HEK293T (cell line): ENCODE results near the gene DNAJC15.
"Not testable (repeated sequence)": the region's sequence is repeated elsewhere in the genome, so short reads cannot be mapped to it uniquely, and the experiment has no call there.

ENCODE experiments used
- CTCF ChIA-PET: fragments of 350-600 bp; formaldehyde crosslinking; extraction: SDS; loops from one replicate; lab custom pipeline; 2021; ENCODE audit warnings: antibody characterized with exemption, inconsistent platforms; lab: Yijun Ruan, JAX
- POLR2A ChIA-PET: fragments of 350-600 bp; formaldehyde crosslinking; extraction: SDS; loops from one replicate; lab custom pipeline; 2020; ENCODE audit warnings: antibody characterized with exemption, inconsistent platforms; lab: Yijun Ruan, JAX
- DNase-seq: peaks from one replicate; pipeline ENCODE4 v3.0.0; 2012; ENCODE audit warnings: mixed read lengths; ENCODE audit errors: extremely low spot score
- ARNT ChIP-seq: fragments of 450-650 bp; IDR thresholded peaks from 2 replicates; pipeline ENCODE4 v1.6.1; 2017; ENCODE audit warnings: mild to moderate bottlenecking
- BHLHE40 ChIP-seq: fragments of 450-650 bp; IDR thresholded peaks from 2 replicates; pipeline ENCODE4 v1.6.1; 2016; ENCODE audit warnings: mild to moderate bottlenecking, moderate library complexity, borderline replicate concordance
- CTBP1 ChIP-seq: fragments of 450-650 bp; IDR thresholded peaks from 2 replicates; pipeline ENCODE4 v1.6.1; 2016; ENCODE audit warnings: borderline replicate concordance
- ELF4 ChIP-seq: fragments of 450-650 bp; IDR thresholded peaks from 2 replicates; pipeline ENCODE4 v1.6.1; 2017; ENCODE audit warnings: antibody characterized with exemption
- FOXA1 ChIP-seq: fragments of 450-650 bp; IDR thresholded peaks from 2 replicates; pipeline ENCODE4 v1.6.1; 2016; ENCODE audit warnings: mild to moderate bottlenecking
- FOXK2 ChIP-seq: fragments of 450-650 bp; IDR thresholded peaks from 2 replicates; pipeline ENCODE4 v1.6.1; 2016; ENCODE audit warnings: mild to moderate bottlenecking
- FOXM1 ChIP-seq: fragments of 450-650 bp; IDR thresholded peaks from 2 replicates; pipeline ENCODE4 v1.6.1; 2017; ENCODE audit warnings: mild to moderate bottlenecking, borderline replicate concordance
- HDGF ChIP-seq: fragments of 450-650 bp; IDR thresholded peaks from 2 replicates; pipeline ENCODE4 v1.6.1; 2017; ENCODE audit warnings: antibody characterized with exemption, borderline replicate concordance
- L3MBTL2 ChIP-seq: fragments of 450-650 bp; conservative IDR thresholded peaks from 2 replicates; pipeline ENCODE4 v1.6.1; 2016; ENCODE audit warnings: mild to moderate bottlenecking
- LEF1 ChIP-seq: fragments of 450-650 bp; IDR thresholded peaks from 2 replicates; pipeline ENCODE4 v1.6.1; 2017; ENCODE audit warnings: mild to moderate bottlenecking, borderline replicate concordance
- NFRKB ChIP-seq: fragments of 450-650 bp; IDR thresholded peaks from 2 replicates; pipeline ENCODE4 v1.6.1; 2016; ENCODE audit warnings: mild to moderate bottlenecking, moderate library complexity
- SP1 ChIP-seq: fragments of 450-650 bp; IDR thresholded peaks from 2 replicates; pipeline ENCODE4 v1.6.1; 2017
- SUZ12 ChIP-seq: fragments of 450-650 bp; IDR thresholded peaks from 2 replicates; pipeline ENCODE4 v1.6.1; 2016; ENCODE audit warnings: mild to moderate bottlenecking
- TARDBP ChIP-seq: fragments of 450-650 bp; IDR thresholded peaks from 2 replicates; pipeline ENCODE4 v1.6.1; 2016
- ZNF384 ChIP-seq: fragments of 450-650 bp; IDR thresholded peaks from 2 replicates; pipeline ENCODE4 v1.6.1; 2016
- TF ChIP-seq, protein P1 (sequence below): fragments of 450-650 bp; IDR thresholded peaks from 2 replicates; pipeline ENCODE4 v1.6.1; 2016

Gene DNAJC15

DNA sequence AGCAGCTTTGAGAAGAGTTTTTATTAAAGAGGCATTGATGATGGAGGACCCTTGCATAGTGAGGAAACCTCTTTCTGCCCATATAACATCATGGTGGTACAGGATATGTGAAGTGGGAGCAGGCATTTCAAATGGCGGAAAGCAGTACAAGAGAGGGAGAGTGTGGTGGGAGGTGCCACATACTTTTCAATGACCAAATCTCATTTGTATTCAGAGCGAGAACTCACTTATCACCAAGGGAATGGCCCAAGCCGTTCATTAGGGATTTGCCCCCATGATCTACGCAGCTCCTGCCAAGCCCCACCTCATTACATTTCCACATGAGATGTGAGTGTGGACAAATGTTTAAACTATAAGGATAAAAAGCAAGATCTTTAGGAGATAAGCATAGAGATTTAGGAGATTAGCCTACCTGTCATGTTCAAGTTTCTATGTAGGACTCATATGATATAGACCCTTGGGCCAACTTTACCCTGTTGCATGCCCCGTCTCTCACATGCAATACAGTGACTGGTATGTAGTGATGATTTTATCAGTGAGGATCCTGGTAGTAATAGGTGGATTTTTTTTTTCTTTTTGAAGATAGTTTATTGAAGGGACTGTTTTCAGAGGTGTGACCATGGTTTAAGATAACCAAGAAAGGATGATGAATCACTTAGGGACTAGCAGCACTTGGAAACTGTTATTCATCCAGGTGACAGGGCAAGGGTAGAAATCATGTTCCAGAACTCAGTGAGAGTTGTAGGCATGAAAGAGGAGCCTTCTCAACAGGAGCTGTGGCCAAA is 38.3 kb downstream of the DNAJC15 start:
- TF ChIP-seq FOXA1 = no peak
- TF ChIP-seq FOXM1 = no peak
- CTCF ChIA-PET = no interaction called here
- no peak for DNase-seq
- POLR2A ChIA-PET = no interaction called here

DNA sequence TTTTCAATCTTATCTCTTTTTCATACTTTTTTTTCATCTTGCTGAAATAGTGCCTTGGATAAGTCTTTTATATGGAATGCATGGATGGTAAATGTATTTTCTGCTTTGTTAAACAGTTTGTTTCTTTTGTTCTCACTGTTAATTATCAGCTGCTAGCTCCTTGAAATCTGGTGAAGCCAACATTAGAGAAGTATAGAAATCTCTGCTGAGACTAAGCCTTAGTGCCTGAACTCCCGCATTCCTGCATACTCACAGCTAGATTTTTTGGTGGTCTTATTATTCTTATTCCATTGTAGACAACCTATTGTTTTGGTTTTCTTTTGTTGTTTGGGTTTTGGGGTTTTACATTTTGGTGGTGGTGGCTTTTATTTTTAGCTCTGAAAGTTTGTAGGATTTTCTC is 48.4 kb downstream of the DNAJC15 start:
- ChIA-PET POLR2A (interaction anchor here (0.6 kb wide), 1 partner anchor 13 kb away, joined by 3 read pairs; no protein-coding TSS in a partner anchor), CTCF (interaction anchor here (0.5 to 0.6 kb wide), 2 partner anchors 31 to 477 kb away, joined by 3 to 4 read pairs; no protein-coding TSS in a partner anchor)
- no peak for DNase-seq
- TF ChIP-seq ELF4 = no peak
- no peak for TF ChIP-seq ARNT
- TF ChIP-seq HDGF = no peak
- no peak for TF ChIP-seq FOXM1
- TF ChIP-seq SUZ12 = no peak
- TF ChIP-seq FOXK2 = no peak
- no peak for TF ChIP-seq BHLHE40
- no peak for TF ChIP-seq TARDBP
- no peak for TF ChIP-seq CTBP1
- TF ChIP-seq SP1 = no peak
- no peak for TF ChIP-seq L3MBTL2
- TF ChIP-seq, protein P1, sequence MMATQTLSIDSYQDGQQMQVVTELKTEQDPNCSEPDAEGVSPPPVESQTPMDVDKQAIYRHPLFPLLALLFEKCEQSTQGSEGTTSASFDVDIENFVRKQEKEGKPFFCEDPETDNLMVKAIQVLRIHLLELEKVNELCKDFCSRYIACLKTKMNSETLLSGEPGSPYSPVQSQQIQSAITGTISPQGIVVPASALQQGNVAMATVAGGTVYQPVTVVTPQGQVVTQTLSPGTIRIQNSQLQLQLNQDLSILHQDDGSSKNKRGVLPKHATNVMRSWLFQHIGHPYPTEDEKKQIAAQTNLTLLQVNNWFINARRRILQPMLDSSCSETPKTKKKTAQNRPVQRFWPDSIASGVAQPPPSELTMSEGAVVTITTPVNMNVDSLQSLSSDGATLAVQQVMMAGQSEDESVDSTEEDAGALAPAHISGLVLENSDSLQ = no peak
- no peak for TF ChIP-seq LEF1

DNA sequence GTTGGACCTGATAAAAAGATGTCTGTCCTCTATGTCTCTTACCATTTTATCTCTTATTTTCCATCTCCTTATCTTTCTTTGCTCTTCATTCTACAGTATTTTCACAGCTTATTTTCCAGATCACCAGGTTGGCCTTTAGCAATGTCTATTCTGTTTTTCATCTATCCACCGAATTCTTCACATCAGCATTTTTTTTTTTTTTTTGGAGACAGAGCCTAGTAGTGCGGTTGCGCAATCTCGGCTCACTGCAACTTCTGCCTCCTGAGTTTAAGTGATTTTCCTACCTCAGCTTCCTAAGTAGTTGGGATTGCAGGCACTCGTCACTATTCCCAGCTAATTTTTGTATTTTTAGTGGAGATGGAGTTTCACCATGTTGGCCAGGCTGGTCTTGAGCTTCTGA is 49.0 kb downstream of the DNAJC15 start:
- CTCF ChIA-PET = interaction anchor here (0.5 to 0.6 kb wide), 2 partner anchors 31 to 477 kb away, joined by 3 to 4 read pairs; no protein-coding TSS in a partner anchor
- TF ChIP-seq CTBP1 (no peak), ZNF384 (peak; percentile 56; the same call in 1 of the 2 replicates)
- DNase-seq = no peak
- POLR2A ChIA-PET = no interaction called here

DNA sequence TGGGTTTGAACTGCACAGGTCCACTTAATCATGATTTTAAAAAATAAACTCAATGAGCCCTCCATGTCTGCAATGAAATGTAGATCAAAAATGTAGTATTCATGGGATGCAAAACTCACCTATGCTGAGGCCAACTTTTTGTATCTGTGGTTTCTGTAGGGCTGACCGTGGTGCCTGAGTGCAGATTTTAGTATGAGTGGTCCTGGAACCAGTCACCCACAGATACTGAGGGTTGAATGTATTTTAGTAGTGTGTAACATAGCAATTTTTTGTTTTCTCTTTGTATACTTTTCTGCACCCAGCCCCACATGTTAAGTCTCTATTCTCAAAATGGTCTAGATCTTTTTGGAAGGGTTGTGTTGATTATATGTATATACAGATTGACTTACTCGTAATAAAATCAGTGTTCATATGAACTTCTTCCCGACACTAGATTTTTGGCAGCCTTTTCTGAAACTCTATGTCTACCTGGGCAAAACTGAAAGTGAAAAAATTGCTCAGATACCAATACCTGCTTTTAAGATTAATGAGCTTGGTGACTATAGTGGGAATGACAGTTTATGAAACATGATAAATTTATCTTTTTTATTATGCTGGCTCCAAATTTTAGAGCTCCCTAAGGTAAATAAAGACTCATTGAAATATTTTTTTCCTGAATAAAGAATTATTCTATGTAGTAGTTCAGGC is 51.6 kb downstream of the DNAJC15 start:
- TF ChIP-seq SP1 = no peak
- ChIA-PET POLR2A (no interaction called here), CTCF (interaction anchor here (1.0 kb wide), 1 partner anchor 10 kb away, joined by 3 read pairs; no protein-coding TSS in a partner anchor)
- DNase-seq = no peak

DNA sequence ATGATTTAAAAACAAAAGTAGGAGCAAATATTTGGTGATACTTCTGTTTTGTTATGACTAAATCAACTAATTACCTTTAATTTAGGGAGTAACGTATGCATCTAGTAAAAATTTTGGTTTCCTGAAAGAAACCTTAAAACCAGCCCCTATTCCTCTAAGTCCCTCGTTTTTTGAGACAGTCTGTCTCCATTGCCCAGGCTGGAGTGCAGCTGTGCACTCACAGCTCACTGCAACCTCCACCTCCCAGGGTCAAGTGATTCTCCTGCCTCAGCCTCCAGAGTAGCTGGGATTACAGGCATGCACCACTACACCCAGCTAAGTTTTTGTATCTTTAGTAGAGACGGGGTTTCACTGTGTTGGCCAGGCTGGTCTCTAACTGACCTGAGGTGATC is 52.1 kb downstream of the DNAJC15 start:
- DNase-seq, POLR2A ChIA-PET: not testable (repeated sequence)
- CTCF ChIA-PET = interaction anchor here (1.0 kb wide), 1 partner anchor 9 kb away, joined by 3 read pairs; no protein-coding TSS in a partner anchor

DNA sequence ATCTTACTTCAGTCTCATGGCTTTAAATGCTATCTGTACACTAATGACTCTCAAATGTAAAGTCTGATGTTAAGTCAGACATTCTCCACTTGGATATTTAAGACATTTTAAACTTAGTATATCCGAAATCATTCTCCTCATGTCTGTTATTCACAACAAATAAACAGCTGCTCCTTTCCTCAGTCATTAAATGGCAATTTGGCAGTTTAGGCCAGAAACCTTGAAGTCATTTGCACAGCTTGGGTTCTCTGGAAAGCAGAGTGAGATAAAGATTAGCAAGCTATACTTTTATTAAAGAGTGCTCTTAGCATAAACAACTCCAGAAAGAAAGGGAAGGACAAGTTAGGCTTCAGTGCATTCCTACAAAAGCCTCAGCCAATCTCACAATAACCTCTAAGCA is 53.7 kb downstream of the DNAJC15 start:
- CTCF ChIA-PET = no interaction called here

DNA sequence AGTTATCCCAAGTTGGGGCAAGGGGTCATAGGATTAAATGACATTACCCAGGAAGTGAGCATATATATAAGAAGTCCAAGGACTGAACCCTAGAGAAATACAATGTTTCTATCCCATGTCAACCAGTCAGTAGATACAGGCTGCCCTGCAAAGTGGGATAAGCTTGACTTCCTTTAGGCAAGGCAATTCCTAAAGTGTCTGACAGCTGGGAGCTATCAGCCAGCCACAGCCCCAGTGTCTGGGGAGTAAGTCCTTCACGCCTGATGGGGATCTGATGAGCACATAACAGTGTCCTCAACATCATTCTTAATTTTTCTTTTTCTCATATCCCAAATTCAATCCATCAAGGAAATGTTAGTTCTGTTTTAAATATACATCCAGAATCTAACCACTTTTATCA is 54.1 kb downstream of the DNAJC15 start:
- no peak for TF ChIP-seq SP1
- no peak for TF ChIP-seq ZNF384
- TF ChIP-seq L3MBTL2 = no peak
- TF ChIP-seq, protein P1 = no peak
- TF ChIP-seq LEF1 = no peak
- no peak for TF ChIP-seq SUZ12
- no peak for TF ChIP-seq ELF4
- TF ChIP-seq CTBP1 = no peak
- CTCF ChIA-PET = no interaction called here
- POLR2A ChIA-PET = no interaction called here
- no peak for DNase-seq

More for the DNA sequence above, 53.7 kb downstream of the DNAJC15 start:
- POLR2A ChIA-PET = no interaction called here
- no peak for TF ChIP-seq BHLHE40
- no peak for TF ChIP-seq L3MBTL2
- no peak for TF ChIP-seq SUZ12
- no peak for TF ChIP-seq ZNF384
- DNase-seq = no peak

DNA sequence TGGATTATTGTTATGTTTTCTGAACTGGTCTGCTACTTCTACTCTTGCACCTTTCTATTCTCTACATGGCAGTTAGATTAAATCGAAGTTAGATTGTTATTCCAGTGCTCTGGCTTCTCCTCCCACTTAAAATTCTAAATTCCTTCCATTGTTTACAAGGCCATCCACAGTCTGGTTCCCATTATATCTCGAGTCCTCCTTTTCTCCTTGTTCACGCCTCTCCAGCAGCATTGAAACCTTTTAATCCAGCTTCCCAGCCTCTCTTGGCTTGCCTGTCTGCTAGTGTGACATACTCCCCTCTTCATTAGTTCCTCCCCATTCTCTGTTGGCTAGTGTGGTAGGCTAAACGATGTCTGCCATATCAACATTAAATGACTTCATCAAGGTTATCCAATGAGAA is 54.5 kb downstream of the DNAJC15 start:
- DNase-seq = no peak
- CTCF ChIA-PET = no interaction called here
- POLR2A ChIA-PET = no interaction called here
- TF ChIP-seq, protein P1 = no peak
- TF ChIP-seq HDGF = no peak
- no peak for TF ChIP-seq FOXM1
- TF ChIP-seq TARDBP = no peak
- no peak for TF ChIP-seq ELF4
- no peak for TF ChIP-seq SP1
- no peak for TF ChIP-seq BHLHE40
- TF ChIP-seq L3MBTL2 = no peak
- no peak for TF ChIP-seq NFRKB
- TF ChIP-seq FOXA1 = no peak
- TF ChIP-seq SUZ12 = no peak
- no peak for TF ChIP-seq ARNT
